ENCODE data around the gene DNAH8. TPM values are rescaled to one million over a fixed set of nuclear protein-coding genes. Genes with fewer than 3 reads are reported as not detected.

DNAH8 gene
- polyA plus RNA-seq, 1 of the 3 experiments (the other 2 are of a cell fraction) = not detected

DNA sequence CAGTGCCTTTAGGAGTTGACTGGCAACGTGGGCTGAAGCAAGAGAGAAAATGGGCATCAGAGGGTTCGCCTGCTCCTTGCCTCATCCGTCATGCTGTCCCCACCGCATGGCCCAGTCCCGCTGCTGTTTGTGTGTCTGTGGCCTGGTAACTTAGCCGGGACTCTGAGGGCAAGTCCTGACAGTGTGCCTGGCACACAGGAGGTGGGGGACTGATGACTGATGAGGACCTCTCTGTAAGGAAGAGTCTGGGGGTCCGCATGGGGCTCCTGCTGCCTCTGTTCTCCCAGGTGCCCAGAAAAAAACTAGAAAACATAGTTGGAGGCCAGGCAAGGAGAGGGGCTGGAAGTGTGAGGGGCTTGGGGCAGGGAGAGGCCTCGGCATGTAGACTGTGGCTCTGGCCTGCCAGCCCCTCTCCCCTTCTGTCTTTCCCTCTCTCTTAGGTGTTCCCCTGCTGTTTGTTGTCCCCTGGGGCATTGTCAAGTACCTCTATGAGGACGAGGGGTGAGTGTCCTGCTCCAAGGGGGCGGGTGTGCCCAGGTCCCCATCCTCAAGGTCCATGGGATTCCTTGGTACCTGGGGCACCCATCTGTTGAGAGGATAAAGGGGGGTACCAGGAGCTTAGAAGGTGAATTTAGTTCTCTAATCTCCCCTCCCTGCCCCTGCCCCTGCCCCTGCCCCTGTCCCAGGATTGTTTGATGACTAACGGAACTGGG lies 362.9 kb downstream of the DNAH8 start:
- Histone ChIP-seq H3K9me3 (no peaks in the 10 kb centered on the region), H3K9me2 (no peaks in the 10 kb centered on the region), H3K9ac (no peak overlapping the region), H3K27ac (ENCODE audit: low read depth in 2 of 2, low read length in 1 of 2) (no peak overlapping the region), H3K4me3 (ENCODE audit: low read depth in 2 of 2, low read length in 1 of 2) (no peak overlapping the region), H3K4me1 (ENCODE audit: control insufficient read depth in 1 of 2, insufficient read depth in 2 of 2, low read depth in 1 of 2, low read length in 1 of 2) (peaks cover 0 to 1% of the 10 kb centered on the region in 2 experiments; a peak in 1 of 4 replicates), H3K4me2 (no peak overlapping the region), H3F3A (replicated peaks; ENCODE audit: insufficient read depth) (no peaks in the 10 kb centered on the region), H4K20me1 (ENCODE audit: insufficient read depth) (no peaks in the 10 kb centered on the region), H2AFZ (ENCODE audit: low read depth) (no peak overlapping the region), H3K79me2 (ENCODE audit: insufficient read depth) (no peaks in the 10 kb centered on the region), H3K27me3 (ENCODE audit: insufficient read depth) (no peaks in the 10 kb centered on the region), H3K36me3 (replicated peaks in 1 of 2; ENCODE audit: control insufficient read depth in 1 of 2, insufficient read depth in 2 of 2, low read length in 1 of 2) (no peaks in the 10 kb centered on the region)
- 47% methylated on average over 9 of the region's 11 CpGs for WGBS (ENCODE audit: low lambda C conversion rate)
- ChIA-PET CTCF (interaction anchor here (1.2 to 2.8 kb wide), 2 partner anchors 10 to 15 kb away, joined by 4 to 8 read pairs; no protein-coding TSS in a partner anchor), POLR2A (no interaction called here)
- TF ChIP-seq RFX5 (IDR thresholded peaks at IDR 0.05; ENCODE audit: low read length) (no peak), SIN3A (IDR thresholded peaks at IDR 0.05; ENCODE audit: borderline replicate concordance, low read depth, low read length) (no peak), FOSL2 (IDR thresholded peaks at IDR 0.05; ENCODE audit: borderline replicate concordance, low read depth) (no peak), YY1 (IDR thresholded peaks at IDR 0.05; ENCODE audit: low read depth) (no peak), MXI1 (IDR thresholded peaks at IDR 0.05; ENCODE audit: low read depth, low read length) (no peak), ZBTB33 (IDR thresholded peaks at IDR 0.05; ENCODE audit: borderline replicate concordance, low read depth) (no peak), JUND (IDR thresholded peaks at IDR 0.05) (no peak), FOXM1 (IDR thresholded peaks at IDR 0.05; ENCODE audit: low read depth) (no peak), TAF1 (IDR thresholded peaks at IDR 0.05; ENCODE audit: borderline replicate concordance, low read depth, low read length) (no peak), REST (IDR thresholded peaks at IDR 0.05; ENCODE audit: low read depth, low read length) (no peak), EZH2phosphoT487 (IDR thresholded peaks at IDR 0.05; ENCODE audit: borderline replicate concordance, low read depth) (no peak), POLR2AphosphoS5 (IDR thresholded peaks at IDR 0.05; ENCODE audit: low read depth, low read length) (no peak), TCF12 (IDR thresholded peaks at IDR 0.05) (no peak), RXRA (IDR thresholded peaks at IDR 0.05; ENCODE audit: borderline replicate concordance, low read depth) (no peak), RAD21 (IDR thresholded peaks at IDR 0.05; ENCODE audit: low read length) (no peak), CTCF (IDR thresholded peaks at IDR 0.05) (no peak), NRF1 (IDR thresholded peaks at IDR 0.05; ENCODE audit: low read depth, low read length) (no peak), NFIC (IDR thresholded peaks at IDR 0.05; ENCODE audit: borderline replicate concordance) (no peak)
- no peak for DNase-seq
